Stimulated activated CD4-positive, alpha-beta T cell treated with anti-CD3 and anti-CD28 coated beads, Interleukin-4, amount 100 ng/mL, for 48 hours (primary cell): ENCODE data around the gene KLF11.

Experiments used
- DNase-seq, 2 donors: peaks; one replicate each; pipeline ENCODE4 v3.0.0-alpha.2; 2020; ENCODE audit warnings: low read depth in 2 of 2

KLF11 gene

GRCh38 chr2:10041711-10042110 is 1.6 kb upstream of the KLF11 start:
- no peak for DNase-seq

DNA sequence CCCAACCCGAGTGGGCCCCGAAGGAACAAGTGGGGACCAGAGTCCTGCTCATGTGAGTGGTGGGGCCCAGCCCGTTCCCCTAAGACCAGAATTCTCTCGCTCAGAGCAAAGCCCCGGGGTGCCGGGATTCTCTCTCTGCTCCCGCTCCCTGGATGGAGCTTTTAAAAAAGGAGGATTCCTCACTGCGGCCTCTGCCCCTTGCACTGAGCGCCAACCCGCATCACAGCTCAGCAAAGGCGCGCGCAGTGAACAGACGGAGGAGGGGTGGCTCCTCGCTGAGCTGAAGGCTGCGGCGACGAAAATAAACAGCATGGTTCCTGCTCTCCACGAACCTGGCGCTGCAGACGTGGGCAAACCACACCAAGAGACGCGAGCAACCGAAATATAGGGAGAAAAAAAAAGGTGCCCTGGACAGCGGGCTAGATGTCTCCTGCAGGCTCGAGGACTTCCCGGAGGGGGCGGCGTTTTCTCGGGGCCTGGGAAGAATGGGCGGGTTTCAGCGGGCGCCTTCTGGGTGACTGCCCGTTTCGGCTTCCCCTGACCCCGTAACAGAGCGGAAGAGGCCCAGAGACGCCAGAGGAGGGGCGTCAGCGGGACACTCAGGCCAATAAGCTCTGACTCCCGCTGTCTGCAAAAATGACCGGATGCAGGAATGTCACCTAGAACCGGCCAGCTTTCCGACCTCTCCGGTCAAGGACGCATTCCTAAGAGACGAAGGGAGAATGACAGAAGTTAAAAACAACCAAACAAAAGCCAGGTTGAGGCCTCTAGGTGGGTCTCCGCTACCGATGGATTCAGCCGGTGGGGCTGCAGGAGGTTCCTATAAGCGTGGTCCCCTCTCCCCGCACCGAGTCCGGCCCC is 819 bp upstream of the KLF11 start:
- DNase-seq = no peak

DNA sequence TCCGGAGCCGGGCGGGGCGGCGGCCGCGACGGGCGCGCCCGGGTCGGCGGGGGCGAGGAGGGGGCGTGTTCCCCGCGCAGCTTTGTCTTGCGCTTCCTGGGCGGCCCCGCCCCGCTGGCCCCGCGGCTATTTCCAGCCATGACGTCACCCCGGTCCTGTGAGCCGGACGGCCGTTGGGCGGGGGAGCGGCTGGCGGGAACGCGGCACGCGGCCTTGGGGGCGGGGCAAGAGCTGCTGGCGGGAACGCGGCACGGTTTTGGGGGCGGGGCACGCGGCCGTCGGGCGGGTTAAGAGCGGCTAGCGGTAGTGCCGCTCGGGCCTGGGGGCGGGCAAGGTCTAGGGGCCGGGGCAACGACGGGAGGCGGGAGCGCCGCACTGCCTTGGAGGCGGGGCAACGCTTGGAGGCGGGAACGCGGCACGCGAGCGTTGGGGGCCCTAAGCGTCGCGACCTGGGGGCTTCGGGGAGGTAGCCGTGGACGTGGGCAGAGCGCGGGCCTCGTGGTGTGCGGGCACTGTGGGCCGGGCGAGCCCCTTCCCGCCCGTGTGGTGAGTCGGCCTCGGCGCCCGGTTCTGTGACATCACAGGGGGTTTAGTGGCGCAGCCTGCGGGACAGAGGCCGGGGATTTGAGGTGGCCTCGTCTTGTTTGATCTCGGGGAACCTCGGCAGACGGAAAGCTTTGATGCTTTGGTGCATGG is 704 bp downstream of the KLF11 start:
- DNase-seq = peak; percentile 84 to 97

DNA sequence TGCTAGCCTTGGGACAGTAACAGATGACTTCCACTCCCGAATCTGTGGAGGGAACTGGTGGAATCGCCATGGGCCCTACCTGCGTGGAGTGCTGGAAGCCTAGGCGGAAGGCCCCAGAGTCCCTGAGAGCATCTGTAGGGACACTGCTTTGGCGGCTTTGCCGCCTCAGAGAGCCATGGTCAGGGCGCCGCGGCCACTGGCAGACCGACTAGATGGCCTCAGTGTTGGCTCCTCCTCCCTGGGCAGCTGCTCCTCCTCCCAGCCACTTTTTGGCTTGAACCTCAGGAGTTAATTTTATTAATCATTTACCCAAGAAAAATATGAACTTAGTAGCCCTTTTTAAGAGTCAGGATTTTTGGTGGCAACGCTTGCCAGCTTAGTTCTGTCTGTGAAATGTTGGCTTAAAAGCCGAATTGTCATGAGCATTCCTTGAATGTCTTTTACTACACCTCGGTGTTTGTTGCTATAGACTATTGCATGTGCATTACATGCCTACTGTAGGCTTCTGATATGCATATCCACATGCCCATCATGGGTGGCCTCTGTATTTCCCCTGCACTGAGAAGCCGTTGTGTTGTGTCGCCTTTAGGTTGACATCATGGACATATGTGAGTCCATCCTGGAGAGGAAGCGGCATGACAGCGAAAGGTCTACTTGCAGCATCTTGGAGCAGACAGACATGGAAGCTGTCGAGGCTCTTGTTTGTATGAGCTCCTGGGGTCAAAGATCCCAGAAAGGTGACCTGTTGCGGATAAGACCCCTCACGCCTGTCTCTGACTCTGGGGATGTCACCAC is 2.4 kb downstream of the KLF11 start:
- no peak for DNase-seq

DNA sequence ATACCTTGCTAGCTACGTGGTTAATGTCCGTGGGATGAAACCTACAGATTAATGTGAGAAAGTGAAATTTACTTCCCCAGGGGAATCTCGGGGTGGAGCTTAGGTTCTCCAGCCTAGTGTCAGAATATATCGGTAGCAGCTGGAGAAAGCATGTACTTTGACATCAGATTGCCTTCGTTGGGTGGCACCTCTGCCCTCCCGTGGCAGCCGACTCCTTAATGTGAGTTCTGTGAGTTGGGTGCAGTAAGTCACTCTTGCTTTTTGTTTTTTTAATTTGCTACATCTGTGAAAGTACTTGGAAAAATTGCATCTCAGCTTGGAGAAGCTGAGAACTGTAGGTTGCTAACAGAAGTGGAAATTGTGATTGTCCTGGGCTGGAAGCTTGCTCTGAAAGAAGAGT is 3.6 kb downstream of the KLF11 start:
- DNase-seq = no peak

DNA sequence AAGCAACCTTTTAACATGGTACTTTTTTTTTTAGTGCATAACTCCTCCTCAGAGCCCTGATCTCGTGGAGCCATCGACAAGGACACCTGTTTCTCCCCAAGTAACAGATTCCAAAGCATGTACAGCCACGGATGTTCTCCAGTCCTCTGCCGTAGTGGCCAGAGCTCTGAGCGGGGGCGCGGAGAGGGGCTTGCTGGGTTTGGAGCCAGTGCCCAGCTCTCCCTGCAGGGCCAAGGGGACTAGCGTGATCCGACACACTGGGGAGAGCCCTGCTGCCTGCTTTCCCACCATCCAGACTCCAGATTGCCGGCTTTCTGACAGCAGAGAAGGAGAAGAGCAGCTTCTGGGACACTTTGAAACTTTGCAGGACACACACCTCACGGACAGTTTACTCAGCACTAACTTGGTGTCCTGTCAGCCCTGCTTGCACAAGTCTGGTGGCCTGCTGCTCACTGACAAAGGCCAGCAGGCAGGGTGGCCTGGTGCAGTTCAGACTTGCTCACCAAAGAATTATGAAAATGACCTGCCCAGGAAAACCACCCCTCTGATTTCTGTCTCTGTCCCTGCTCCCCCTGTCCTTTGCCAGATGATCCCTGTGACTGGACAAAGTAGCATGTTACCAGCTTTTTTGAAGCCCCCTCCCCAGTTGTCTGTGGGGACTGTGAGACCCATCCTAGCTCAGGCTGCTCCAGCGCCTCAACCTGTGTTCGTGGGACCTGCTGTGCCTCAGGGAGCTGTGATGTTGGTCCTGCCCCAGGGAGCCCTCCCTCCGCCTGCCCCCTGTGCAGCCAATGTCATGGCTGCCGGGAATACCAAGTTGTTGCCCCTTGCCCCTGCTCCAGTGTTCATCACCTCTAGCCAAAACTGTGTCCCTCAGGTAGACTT is 4.5 kb downstream of the KLF11 start:
- DNase-seq = no peak

DNA sequence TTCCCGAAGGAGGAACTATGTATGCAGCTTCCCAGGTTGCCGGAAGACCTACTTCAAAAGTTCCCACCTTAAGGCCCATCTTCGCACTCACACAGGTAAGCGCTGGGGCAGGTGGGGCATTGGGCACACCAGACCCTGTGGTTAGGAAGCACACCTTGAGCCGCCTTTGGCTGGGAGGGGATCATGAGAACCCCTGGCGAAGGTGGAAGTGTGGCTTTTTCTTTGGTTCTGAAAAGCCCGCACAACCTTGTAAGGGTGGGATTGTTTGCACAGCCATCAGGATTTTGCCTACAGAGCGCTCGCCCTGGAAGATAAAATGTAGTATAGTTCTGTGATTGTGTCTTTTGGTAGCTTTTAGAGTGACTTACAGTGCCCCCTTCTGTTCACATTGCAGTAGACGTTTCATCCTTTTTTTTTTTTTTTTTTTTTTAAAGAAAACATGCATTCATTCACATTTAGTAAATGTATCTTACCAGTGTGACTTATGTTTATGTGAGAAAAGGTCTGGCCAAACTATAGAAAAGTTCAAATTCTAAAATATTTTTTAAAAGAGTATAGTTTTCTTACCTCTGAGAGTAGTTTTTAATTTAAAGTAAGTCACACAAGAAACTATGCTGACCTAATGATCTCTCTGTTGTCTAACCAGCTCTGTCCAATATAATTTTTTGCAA is 5.3 kb downstream of the KLF11 start:
- no peak for DNase-seq

GRCh38 chr2:10052216-10052615 is 8.9 kb downstream of the KLF11 start:
- DNase-seq = no peak

GRCh38 chr2:10053351-10053750 is 10.0 kb downstream of the KLF11 start:
- DNase-seq = no peak

GRCh38 chr2:10054424-10054823 is 11.1 kb downstream of the KLF11 start:
- no peak for DNase-seq

GRCh38 chr2:10054976-10055375 is 11.6 kb downstream of the KLF11 start:
- no peak for DNase-seq

DNA sequence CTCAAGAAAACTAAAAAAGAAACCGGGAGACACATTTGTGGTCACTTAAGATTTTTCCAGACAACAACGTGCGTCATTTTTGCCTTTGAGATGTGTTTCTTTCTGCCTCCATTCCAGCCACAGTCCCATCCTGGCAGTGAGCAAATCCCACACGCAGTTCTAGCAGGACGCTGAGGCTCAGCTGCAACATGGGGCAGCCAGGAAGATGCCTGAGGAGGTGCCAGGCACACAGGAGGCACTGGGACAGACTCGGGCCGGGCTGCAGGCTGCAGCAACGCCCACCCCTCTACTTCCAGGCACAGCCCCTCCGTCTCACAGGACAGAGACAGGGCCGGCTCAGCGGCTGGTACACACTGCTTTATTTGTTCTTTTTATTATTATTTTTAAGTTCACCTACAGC is 13.1 kb downstream of the KLF11 start:
- DNase-seq = no peak

DNA sequence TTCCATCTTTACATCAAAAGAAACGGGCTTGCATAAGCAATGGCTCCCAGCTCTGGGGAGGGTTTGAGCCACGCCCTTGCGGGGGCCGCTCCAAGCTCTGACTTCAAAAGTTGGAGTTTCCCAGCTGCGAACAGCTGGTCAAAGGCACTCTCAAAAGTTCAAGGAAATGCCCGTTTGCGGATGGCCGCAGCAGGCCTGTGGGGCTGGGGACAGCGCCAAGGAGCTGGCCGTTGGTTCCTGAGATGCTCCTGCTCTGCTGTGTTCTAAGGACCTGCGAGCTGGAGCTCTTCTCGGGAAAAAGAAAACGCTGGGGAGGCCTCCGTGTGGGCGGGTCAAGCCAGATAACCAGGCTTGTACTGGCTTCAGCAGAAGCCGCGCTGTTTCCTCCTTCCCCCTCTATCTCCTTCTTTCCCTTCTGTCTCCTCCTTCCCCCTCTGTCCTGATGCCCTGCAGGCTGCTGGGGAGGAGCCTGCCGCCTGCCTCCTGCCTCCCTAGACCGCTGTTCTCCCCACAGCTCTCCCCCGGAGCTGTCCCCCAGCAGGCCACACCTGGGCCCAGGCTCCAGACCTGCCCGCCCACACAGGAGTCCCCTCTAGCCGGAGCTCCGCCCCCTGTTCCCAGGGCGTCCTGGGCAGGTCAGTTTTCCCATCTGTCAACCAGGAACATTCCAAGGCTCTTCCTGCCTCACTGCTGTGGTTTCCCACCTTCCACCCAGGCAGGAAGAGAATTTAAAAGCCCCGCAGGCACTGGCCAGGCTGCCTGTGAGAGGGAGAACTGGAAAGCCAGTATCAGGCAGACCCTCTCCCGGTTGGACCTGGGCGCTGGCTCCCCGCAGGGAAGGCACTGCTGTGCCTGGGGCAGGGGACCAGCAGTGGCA is 14.1 kb downstream of the KLF11 start:
- no peak for DNase-seq

DNA sequence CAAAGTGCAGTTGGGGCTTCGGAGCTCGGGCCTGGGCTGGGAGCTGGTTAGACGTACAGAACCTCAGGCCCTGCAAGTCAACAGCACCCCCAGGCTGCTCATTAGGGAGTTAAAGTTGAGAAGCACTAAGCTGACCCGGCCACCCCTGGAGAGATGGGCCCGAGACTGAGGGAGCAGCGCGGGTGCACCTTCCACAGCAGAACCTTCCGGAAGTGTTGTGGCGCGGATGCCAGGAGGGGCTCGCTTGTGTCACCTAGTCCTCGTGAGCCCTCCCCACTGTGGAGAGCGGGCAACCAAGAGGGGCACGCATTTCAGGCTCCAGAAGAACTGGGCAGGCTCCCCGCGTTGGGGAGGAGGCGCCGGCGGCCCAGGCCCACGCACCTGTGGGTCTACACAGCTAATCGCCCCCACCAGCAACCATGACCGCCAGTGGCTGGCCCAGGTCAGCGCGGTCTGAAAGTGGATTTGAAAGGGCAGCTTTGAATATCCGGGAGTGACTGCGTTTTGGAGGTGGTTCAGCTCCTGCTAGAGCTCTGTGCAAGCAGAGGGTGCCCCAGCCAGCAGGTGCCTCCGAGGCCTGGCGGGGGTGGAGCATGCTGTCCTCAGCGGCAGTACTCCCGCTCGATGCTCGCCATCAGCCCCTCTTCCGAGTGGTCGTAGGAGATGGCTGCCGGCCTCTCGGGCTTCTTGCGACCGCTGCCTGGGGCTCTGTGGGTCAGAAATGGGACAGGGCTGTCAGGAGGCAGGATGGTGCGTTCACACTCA is 15.1 kb downstream of the KLF11 start:
- DNase-seq = no peak

DNA sequence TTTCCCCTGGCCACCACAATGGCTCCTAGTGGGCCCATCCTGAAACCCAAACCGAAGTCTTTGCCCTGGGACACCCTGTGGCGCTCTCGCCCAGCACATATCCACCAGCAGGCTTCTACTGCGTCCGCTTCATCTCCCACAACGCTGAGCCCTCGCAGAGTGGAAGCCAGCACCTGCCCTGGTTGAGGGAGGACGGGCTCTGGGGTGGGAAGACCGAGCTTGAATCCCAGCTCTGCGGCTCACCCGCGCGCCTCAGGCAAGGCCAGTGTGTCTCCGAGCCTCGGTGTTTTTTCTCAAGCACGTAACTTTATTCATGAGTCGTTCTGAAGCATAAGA is 15.6 kb downstream of the KLF11 start:
- no peak for DNase-seq

- no peak for DNase-seq
These were observed 16.4 kb downstream of the KLF11 start for GRCh38 chr2:10059552-10060335.

GRCh38 chr2:10061221-10061925 is 18.0 kb downstream of the KLF11 start:
- no peak for DNase-seq

GRCh38 chr2:10062931-10063365 is 19.6 kb downstream of the KLF11 start:
- no peak for DNase-seq
